H9 (cell line): ENCODE data around the gene ISCA1. TPM values are rescaled to one million over a fixed set of nuclear protein-coding genes. Genes with fewer than 3 reads are reported as not detected.
A peak's percentile ranks its signal among the peaks of the same experiment; 100 is the strongest.

Source experiments
- DNase-seq: peaks from one replicate; pipeline ENCODE4 v3.0.0-alpha.2; 2017
- H2AFZ ChIP-seq: one replicate; pipeline ENCODE4 v1.6.1; 2013; ENCODE audit warnings: mild to moderate bottlenecking, low read length, control low read depth, moderate library complexity
- H2AK5ac ChIP-seq: 2 replicates; pipeline ENCODE4 v1.6.1; 2013; ENCODE audit warnings: low read length, control low read depth, mixed read lengths; ENCODE audit not compliant: insufficient read length
- H2BK120ac ChIP-seq: one replicate; pipeline ENCODE4 v1.6.1; 2013; ENCODE audit warnings: low read depth, mild to moderate bottlenecking, low read length, control low read depth, inconsistent platforms; ENCODE audit not compliant: poor library complexity, severe bottlenecking
- H2BK12ac ChIP-seq: 2 replicates; pipeline ENCODE4 v1.6.1; 2013; ENCODE audit warnings: low read length, control low read depth, mixed read lengths, low read depth; ENCODE audit not compliant: insufficient read length
- H2BK15ac ChIP-seq: 2 replicates; pipeline ENCODE4 v1.6.1; 2013; ENCODE audit warnings: low read depth, low read length, control low read depth
- H2BK20ac ChIP-seq: one replicate; pipeline ENCODE4 v1.6.1; 2013; ENCODE audit warnings: low read depth, mild to moderate bottlenecking, low read length, control low read depth, inconsistent platforms; ENCODE audit not compliant: poor library complexity, severe bottlenecking
- H2BK5ac ChIP-seq: 2 replicates; pipeline ENCODE4 v1.6.1; 2013; ENCODE audit warnings: low read length, control low read depth, mixed read lengths; ENCODE audit not compliant: insufficient read length
- H3K14ac ChIP-seq: 2 replicates; pipeline ENCODE4 v1.6.1; 2013; ENCODE audit warnings: low read length, control low read depth; ENCODE audit not compliant: insufficient read depth
- H3K18ac ChIP-seq: 2 replicates; pipeline ENCODE4 v1.6.1; 2013; ENCODE audit warnings: low read depth, mild to moderate bottlenecking, mixed read lengths, low read length, control low read depth; ENCODE audit not compliant: insufficient read length
- H3K23ac ChIP-seq: 2 replicates; pipeline ENCODE4 v1.6.1; 2013; ENCODE audit warnings: low read length, control low read depth, mixed read lengths, low read depth; ENCODE audit not compliant: insufficient read length
- H3K23me2 ChIP-seq: 2 replicates; pipeline ENCODE4 v1.6.1; 2013; ENCODE audit warnings: low read depth, mild to moderate bottlenecking, mixed read lengths, low read length, control low read depth; ENCODE audit not compliant: insufficient read length, poor library complexity, severe bottlenecking
- H3K27ac ChIP-seq: 2 replicates; pipeline ENCODE4 v1.5.1; 2013; ENCODE audit warnings: low read length, control low read depth, mixed read lengths, low read depth; ENCODE audit not compliant: insufficient read length
- H3K27me3 ChIP-seq: 2 replicates; pipeline ENCODE4 v1.6.1; 2013; ENCODE audit warnings: low read length, control low read depth, inconsistent platforms; ENCODE audit not compliant: insufficient read depth
- H3K4ac ChIP-seq: 2 replicates; pipeline ENCODE4 v1.6.1; 2013; ENCODE audit warnings: low read depth, mild to moderate bottlenecking, control low read depth, inconsistent platforms, low read length, moderate library complexity
- H3K4me1 ChIP-seq: 2 replicates; pipeline ENCODE4 v1.6.1; 2013; ENCODE audit warnings: low read length, control low read depth, inconsistent platforms; ENCODE audit not compliant: insufficient read depth
- H3K4me2 ChIP-seq: 2 replicates; pipeline ENCODE4 v1.6.1; 2013; ENCODE audit warnings: low read length, control low read depth, mixed read lengths; ENCODE audit not compliant: insufficient read length, insufficient read depth
- H3K56ac ChIP-seq: 2 replicates; pipeline ENCODE4 v1.6.1; 2013; ENCODE audit warnings: low read depth, mild to moderate bottlenecking, mixed read lengths, low read length, control low read depth; ENCODE audit not compliant: insufficient read length
- H3K79me1 ChIP-seq: 2 replicates; pipeline ENCODE4 v1.6.1; 2013; ENCODE audit warnings: low read depth, mild to moderate bottlenecking, moderate library complexity, low read length, control low read depth, inconsistent platforms; ENCODE audit not compliant: insufficient read depth, poor library complexity, severe bottlenecking
- H3K79me2 ChIP-seq: 2 replicates; pipeline ENCODE4 v1.6.1; 2013; ENCODE audit warnings: low read length, control low read depth, inconsistent platforms; ENCODE audit not compliant: insufficient read depth
- H3K9ac ChIP-seq: 2 replicates; pipeline ENCODE4 v1.6.1; 2013; ENCODE audit warnings: low read length, control low read depth, mixed read lengths; ENCODE audit not compliant: insufficient read length; ENCODE audit errors: extremely low read depth
- H3K9me3 ChIP-seq: one replicate; pipeline ENCODE4 v1.6.1; 2013; ENCODE audit warnings: low read depth, low read length, inconsistent platforms; ENCODE audit not compliant: control insufficient read depth
- H3T11ph ChIP-seq: one replicate; pipeline ENCODE4 v1.6.1; 2013; ENCODE audit warnings: mild to moderate bottlenecking, low read length, control low read depth, inconsistent platforms
- H4K20me1 ChIP-seq: one replicate; pipeline ENCODE4 v1.6.1; 2013; ENCODE audit not compliant: control insufficient read depth, insufficient read length, insufficient read depth
- H4K5ac ChIP-seq: 2 replicates; pipeline ENCODE4 v1.6.1; 2013; ENCODE audit warnings: low read depth, mild to moderate bottlenecking, mixed read lengths, low read length, control low read depth; ENCODE audit not compliant: insufficient read length
- H4K8ac ChIP-seq: replicated peaks from 2 replicates; pipeline ENCODE4 v1.6.1; 2013; ENCODE audit warnings: low read length, control low read depth, mixed read lengths, low read depth; ENCODE audit not compliant: insufficient read length
- H4K91ac ChIP-seq: 2 replicates; pipeline ENCODE4 v1.6.1; 2013; ENCODE audit warnings: low read depth, mild to moderate bottlenecking, moderate library complexity, mixed read lengths, low read length, control low read depth; ENCODE audit not compliant: insufficient read length
- H3K27ac Mint-ChIP-seq, 3 experiments: 2 replicates in 2 of 3; 3 replicates in 1 of 3; pipeline ENCODE4 v1.8.0; 2020 to 2021; ENCODE audit warnings: mixed read lengths in 3 of 3, mild to moderate bottlenecking in 1 of 3, moderate library complexity in 1 of 3
- H3K27me3 Mint-ChIP-seq: 2 replicates; pipeline ENCODE4 v1.8.0; 2021; ENCODE audit warnings: low read depth, mild to moderate bottlenecking, moderate library complexity, mixed read lengths
- H3K36me3 Mint-ChIP-seq, 3 experiments: 2 replicates in 2 of 3; 3 replicates in 1 of 3; pipeline ENCODE4 v1.8.0; 2020 to 2021; ENCODE audit warnings: low read depth in 3 of 3, mixed read lengths in 3 of 3; ENCODE audit not compliant: insufficient read depth in 1 of 3
- H3K4me1 Mint-ChIP-seq, 2 experiments: 2 replicates each; pipeline ENCODE4 v1.8.0; 2020; ENCODE audit warnings: mixed read lengths in 2 of 2
- H3K4me3 Mint-ChIP-seq, 2 experiments: 2 replicates in 1 of 2; 3 replicates in 1 of 2; pipeline ENCODE4 v1.8.0; 2020 to 2021; ENCODE audit warnings: mild to moderate bottlenecking in 2 of 2, mixed read lengths in 2 of 2, moderate library complexity in 1 of 2
- H3K9me3 Mint-ChIP-seq, 2 experiments: 2 replicates in 1 of 2; 3 replicates in 1 of 2; pipeline ENCODE4 v1.8.0; 2020; ENCODE audit warnings: mild to moderate bottlenecking in 2 of 2, mixed read lengths in 2 of 2, moderate library complexity in 1 of 2
- WGBS: extraction: QIAGEN DNeasy Blood & Tissue Kit; methylation state at CpG from one replicate; pipeline ENCODE4 v1.1.7; 2013; ENCODE audit warnings: missing lambda C conversion rate, low lambda C conversion rate, mixed read lengths; ENCODE audit not compliant: insufficient read length; ENCODE audit errors: extremely low coverage; 5-methylcytosine and 5-hydroxymethylcytosine counted together
- total RNA-seq: library from RNA; stranded (reverse); gene quantifications from 2 replicates; pipeline ENCODE4 v1.2.1, GENCODE V29; 2021
- TF ChIP-seq, protein P1 (sequence below): fragments of 200-600 bp; sonication (generic); conservative IDR thresholded peaks from 3 replicates; pipeline ENCODE4 v1.8.0; 2021; ENCODE audit warnings: antibody characterized with exemption, mild to moderate bottlenecking

Gene ISCA1
- total RNA-seq, 1 experiment from 2014 or later, result 33.3 TPM

- Histone ChIP-seq H4K5ac (no peak overlapping the region), H3K27me3 (no peaks in the 10 kb centered on the region), H4K8ac (no peak overlapping the region), H2BK12ac (no peak overlapping the region), H3K27ac (no peak overlapping the region), H3K79me1 (no peaks in the 10 kb centered on the region), H3K4me2 (peak overlapping the region; percentile 33), H3K9me3 (no peaks in the 10 kb centered on the region), H3K18ac (peak overlapping the region; percentile 62), H3K23ac (no peak overlapping the region), H2BK5ac (no peak overlapping the region), H3K14ac (no peak overlapping the region), H3K56ac (no peak overlapping the region), H4K20me1 (no peaks in the 10 kb centered on the region), H2BK15ac (no peak overlapping the region), H2BK20ac (no peak overlapping the region), H2BK120ac (no peak overlapping the region), H3K4ac (no peak overlapping the region), H3K23me2 (peaks cover 5% of the 10 kb centered on the region), H3K4me1 (no peaks in the 10 kb centered on the region; the same call in 1 of the 2 replicates), H3K9ac (no peak overlapping the region), H3K79me2 (no peaks in the 10 kb centered on the region), H2AFZ (no peak overlapping the region), H4K91ac (no peak overlapping the region), H2AK5ac (no peak overlapping the region), H3T11ph (no peak overlapping the region)
- TF ChIP-seq, protein P1, sequence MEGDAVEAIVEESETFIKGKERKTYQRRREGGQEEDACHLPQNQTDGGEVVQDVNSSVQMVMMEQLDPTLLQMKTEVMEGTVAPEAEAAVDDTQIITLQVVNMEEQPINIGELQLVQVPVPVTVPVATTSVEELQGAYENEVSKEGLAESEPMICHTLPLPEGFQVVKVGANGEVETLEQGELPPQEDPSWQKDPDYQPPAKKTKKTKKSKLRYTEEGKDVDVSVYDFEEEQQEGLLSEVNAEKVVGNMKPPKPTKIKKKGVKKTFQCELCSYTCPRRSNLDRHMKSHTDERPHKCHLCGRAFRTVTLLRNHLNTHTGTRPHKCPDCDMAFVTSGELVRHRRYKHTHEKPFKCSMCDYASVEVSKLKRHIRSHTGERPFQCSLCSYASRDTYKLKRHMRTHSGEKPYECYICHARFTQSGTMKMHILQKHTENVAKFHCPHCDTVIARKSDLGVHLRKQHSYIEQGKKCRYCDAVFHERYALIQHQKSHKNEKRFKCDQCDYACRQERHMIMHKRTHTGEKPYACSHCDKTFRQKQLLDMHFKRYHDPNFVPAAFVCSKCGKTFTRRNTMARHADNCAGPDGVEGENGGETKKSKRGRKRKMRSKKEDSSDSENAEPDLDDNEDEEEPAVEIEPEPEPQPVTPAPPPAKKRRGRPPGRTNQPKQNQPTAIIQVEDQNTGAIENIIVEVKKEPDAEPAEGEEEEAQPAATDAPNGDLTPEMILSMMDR, result peak; percentile 71
- Mint-ChIP-seq H3K4me1 (peaks cover 36 to 39% of the 10 kb centered on the region in 2 experiments), H3K4me3 (peak overlapping the region; percentile 18 to 24; a peak in 3 of 5 replicates), H3K36me3 (no peaks in the 10 kb centered on the region), H3K9me3 (no peaks in the 10 kb centered on the region), H3K27me3 (peaks cover 9% of the 10 kb centered on the region), H3K27ac (peak overlapping the region; percentile 83 to 94 (median 91); a peak in 6 of 7 replicates)
- no CpG with 5 or more reads among the region's 7 CpGs for WGBS
- DNase-seq, result peak; percentile 64
Observed at GRCh38 chr9:86287013-86287412, 4.7 kb upstream of the ISCA1 start.
